K562 (cell line): ENCODE data around the gene SUPT3H. TPM values are rescaled to one million over a fixed set of nuclear protein-coding genes. Genes with fewer than 3 reads are reported as not detected.

Experiments used
- CCNT2 ChIP-seq: IDR thresholded peaks from 2 replicates; pipeline ENCODE4 v1.6.1; 2011; ENCODE audit warnings: borderline replicate concordance, low read depth, mild to moderate bottlenecking, moderate library complexity, mixed read lengths, low read length; ENCODE audit not compliant: insufficient read length; ENCODE audit errors: extremely low read depth
- FOXJ2 ChIP-seq: fragments of 200-800 bp; sonication (Bioruptor generic); IDR thresholded peaks from 2 replicates; pipeline ENCODE4 v1.6.1; 2016; ENCODE audit warnings: missing genetic modification characterization, missing compliant biosample characterization
- FOXK2 ChIP-seq, 2 experiments: fragments of 450-650 bp; IDR thresholded peaks in 1 of 2; conservative IDR thresholded peaks in 1 of 2; 2 replicates each; pipeline ENCODE4 v1.6.1; 2016; ENCODE audit warnings: low read depth in 2 of 2, mild to moderate bottlenecking in 1 of 2
- GABPB2 ChIP-seq: fragments of 250-450 bp; sonication (Bioruptor Pico); conservative IDR thresholded peaks from 2 replicates; pipeline ENCODE4 v1.5.1; 2021; ENCODE audit warnings: mild to moderate bottlenecking
- GTF2F1 ChIP-seq: IDR thresholded peaks from 2 replicates; pipeline ENCODE4 v1.6.1; 2011; ENCODE audit warnings: low read depth, low read length, improper control_type of control experiment
- LARP7 ChIP-seq: fragments of 450-650 bp; IDR thresholded peaks from 2 replicates; pipeline ENCODE4 v1.6.1; 2016
- MCM7 ChIP-seq, 2 experiments: fragments of 450-650 bp; IDR thresholded peaks; 2 replicates each; pipeline ENCODE4 v1.6.1; 2016 to 2018
- NCOR1 ChIP-seq: fragments of 450-650 bp; IDR thresholded peaks from 2 replicates; pipeline ENCODE4 v1.6.1; 2016; ENCODE audit warnings: mild to moderate bottlenecking, moderate library complexity
- RBFOX2 ChIP-seq: fragments of 200-400 bp; formaldehyde crosslinking; IDR thresholded peaks from 2 replicates; pipeline ENCODE4 v1.6.1; 2017; ENCODE audit warnings: low read depth, mild to moderate bottlenecking, low read length, moderate library complexity
- RFX5 ChIP-seq: IDR thresholded peaks from 2 replicates; pipeline ENCODE4 v1.6.1; 2011; ENCODE audit warnings: low read depth, mild to moderate bottlenecking, improper control_type of control experiment, low read length
- SMARCA4 ChIP-seq: fragments of 450-650 bp; IDR thresholded peaks from 2 replicates; pipeline ENCODE4 v1.6.1; 2016
- ZSCAN29 ChIP-seq: fragments of 450-650 bp; IDR thresholded peaks from 2 replicates; pipeline ENCODE4 v1.6.1; 2017
- polyA plus RNA-seq, 8 experiments: library from polyadenylated mRNA; depleted of rRNA in 4 of 8; stranded (reverse) in 5 of 8; unstranded in 3 of 8; fragments of >200 nt; fragmentation: Nextera tagmentation in 2 of 8; fragmentation: Illumina TruSeq in 1 of 8; extraction: Ambion mirVana in 2 of 8; extraction: Trizol in 1 of 8; gene quantifications; 2 replicates each; pipeline versions ENCODE4 v1.2.1 to v1.2.3, GENCODE V29; 2011 to 2014; ENCODE audit warnings: inconsistent platforms in 1 of 8, missing spikeins in 1 of 8
- total RNA-seq, 7 experiments: library from RNA; depleted of rRNA in 6 of 7; stranded (reverse); fragments of >200 nt in 6 of 7; fragmentation: Illumina TruSeq in 2 of 7; extraction: Trizol in 2 of 7; gene quantifications; 2 replicates each; pipeline versions ENCODE4 v1.2.1 to v1.2.3, GENCODE V29; 2011 to 2021; ENCODE audit warnings: low replicate concordance in 1 of 7
- TF ChIP-seq, protein P1 (sequence below): IDR thresholded peaks from 3 replicates; pipeline ENCODE4 v1.6.1; 2011; ENCODE audit warnings: borderline replicate concordance, mild to moderate bottlenecking, moderate library complexity; ENCODE audit not compliant: insufficient read length; ENCODE audit errors: extremely low read depth
- TF ChIP-seq, protein P2 (sequence below): fragments of 450-650 bp; IDR thresholded peaks from one replicate; pipeline ENCODE4 v1.6.1; 2018; ENCODE audit warnings: mild to moderate bottlenecking, moderate library complexity; ENCODE audit not compliant: partially characterized antibody
- TF ChIP-seq, protein P3 (sequence below), 3 experiments: fragments of 200-800 bp in 1 of 3; fragments of 250-450 bp in 1 of 3; fragments of 450-650 bp in 1 of 3; sonication (Bioruptor Pico) in 1 of 3; sonication (Bioruptor generic) in 1 of 3; formaldehyde crosslinking in 1 of 3; IDR thresholded peaks; 2 replicates each; pipeline versions ENCODE4 v1.6.1 to v1.8.0; 2016 to 2022; ENCODE audit warnings: mild to moderate bottlenecking in 2 of 3, missing genetic modification characterization in 2 of 3, missing compliant biosample characterization in 1 of 3, moderate library complexity in 1 of 3
- TF ChIP-seq, protein P4 (sequence below): fragments of 250-450 bp; sonication (Bioruptor Pico); IDR thresholded peaks from 2 replicates; pipeline ENCODE4 v1.5.0; 2021
- TF ChIP-seq, protein P5 (sequence below), 2 experiments: fragments of 450-650 bp in 1 of 2; sonication (generic) in 1 of 2; formaldehyde crosslinking in 1 of 2; IDR thresholded peaks in 1 of 2; conservative IDR thresholded peaks in 1 of 2; 2 replicates each; pipeline versions ENCODE4 v1.6.1 to v1.8.1; 2016 to 2023; ENCODE audit warnings: mild to moderate bottlenecking in 2 of 2, moderate library complexity in 2 of 2, inconsistent platforms in 1 of 2, missing genetic modification reagents in 1 of 2

Gene SUPT3H
- total and polyA plus RNA-seq, 9 of the 15 experiments (the other 6 are each of a cell fraction or from before 2014, with no cell fraction given): 7.2 to 16.3 (median 11.9) TPM

DNA sequence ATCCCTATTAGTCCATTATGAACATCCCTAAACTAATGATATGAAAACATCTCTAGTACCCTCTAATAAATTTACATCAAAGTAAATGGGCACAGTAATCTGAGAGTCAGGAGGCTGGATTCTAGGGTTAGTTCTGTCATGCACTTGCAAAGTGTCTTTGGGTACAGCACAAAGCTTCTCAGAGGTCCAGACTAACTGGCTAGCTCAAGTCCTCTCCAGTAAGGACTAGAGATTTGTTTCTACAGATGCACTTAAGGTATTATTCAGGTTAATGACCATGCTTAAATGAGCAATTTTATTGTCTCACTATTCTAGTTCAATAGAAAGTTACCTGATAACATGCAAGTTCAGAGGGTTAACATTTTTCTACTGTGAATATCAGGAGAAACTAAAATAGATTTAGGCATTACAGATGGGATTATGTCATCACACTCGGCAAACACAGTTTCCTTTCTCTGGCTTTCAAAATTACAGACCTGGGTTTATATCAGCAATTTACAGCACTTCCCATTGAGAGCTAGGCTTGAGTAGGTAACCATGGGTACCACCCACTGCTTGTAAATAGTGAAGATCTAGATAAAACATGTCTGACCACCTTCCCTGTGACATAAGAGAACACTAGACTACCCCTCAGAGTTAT lies 452.5 kb downstream of the SUPT3H start (continued):
- TF ChIP-seq, protein P1, sequence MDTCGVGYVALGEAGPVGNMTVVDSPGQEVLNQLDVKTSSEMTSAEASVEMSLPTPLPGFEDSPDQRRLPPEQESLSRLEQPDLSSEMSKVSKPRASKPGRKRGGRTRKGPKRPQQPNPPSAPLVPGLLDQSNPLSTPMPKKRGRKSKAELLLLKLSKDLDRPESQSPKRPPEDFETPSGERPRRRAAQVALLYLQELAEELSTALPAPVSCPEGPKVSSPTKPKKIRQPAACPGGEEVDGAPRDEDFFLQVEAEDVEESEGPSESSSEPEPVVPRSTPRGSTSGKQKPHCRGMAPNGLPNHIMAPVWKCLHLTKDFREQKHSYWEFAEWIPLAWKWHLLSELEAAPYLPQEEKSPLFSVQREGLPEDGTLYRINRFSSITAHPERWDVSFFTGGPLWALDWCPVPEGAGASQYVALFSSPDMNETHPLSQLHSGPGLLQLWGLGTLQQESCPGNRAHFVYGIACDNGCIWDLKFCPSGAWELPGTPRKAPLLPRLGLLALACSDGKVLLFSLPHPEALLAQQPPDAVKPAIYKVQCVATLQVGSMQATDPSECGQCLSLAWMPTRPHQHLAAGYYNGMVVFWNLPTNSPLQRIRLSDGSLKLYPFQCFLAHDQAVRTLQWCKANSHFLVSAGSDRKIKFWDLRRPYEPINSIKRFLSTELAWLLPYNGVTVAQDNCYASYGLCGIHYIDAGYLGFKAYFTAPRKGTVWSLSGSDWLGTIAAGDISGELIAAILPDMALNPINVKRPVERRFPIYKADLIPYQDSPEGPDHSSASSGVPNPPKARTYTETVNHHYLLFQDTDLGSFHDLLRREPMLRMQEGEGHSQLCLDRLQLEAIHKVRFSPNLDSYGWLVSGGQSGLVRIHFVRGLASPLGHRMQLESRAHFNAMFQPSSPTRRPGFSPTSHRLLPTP: no peak
- TF ChIP-seq FOXJ2 (tag) (peak; percentile 100), FOXK2 (conservative IDR thresholded peaks at IDR 0.05 in 1 of 2, IDR thresholded peaks at IDR 0.05 in 1 of 2; ENCODE audit: low read depth in 2 of 2) (peak; percentile 43 to 66; a peak in 3 of 4 replicates), GABPB2 (CRISPR knock-in tag) (no peak), MCM7 (IDR thresholded peaks at IDR 0.05) (no peak), GTF2F1 (no peak), CCNT2 (no peak), ZSCAN29 (no peak), RFX5 (no peak), LARP7 (no peak), SMARCA4 (peak; percentile 63; the same call in 1 of the 2 replicates), NCOR1 (peak; percentile 46; the same call in 1 of the 2 replicates), RBFOX2 (no peak)
- TF ChIP-seq, protein P2, sequence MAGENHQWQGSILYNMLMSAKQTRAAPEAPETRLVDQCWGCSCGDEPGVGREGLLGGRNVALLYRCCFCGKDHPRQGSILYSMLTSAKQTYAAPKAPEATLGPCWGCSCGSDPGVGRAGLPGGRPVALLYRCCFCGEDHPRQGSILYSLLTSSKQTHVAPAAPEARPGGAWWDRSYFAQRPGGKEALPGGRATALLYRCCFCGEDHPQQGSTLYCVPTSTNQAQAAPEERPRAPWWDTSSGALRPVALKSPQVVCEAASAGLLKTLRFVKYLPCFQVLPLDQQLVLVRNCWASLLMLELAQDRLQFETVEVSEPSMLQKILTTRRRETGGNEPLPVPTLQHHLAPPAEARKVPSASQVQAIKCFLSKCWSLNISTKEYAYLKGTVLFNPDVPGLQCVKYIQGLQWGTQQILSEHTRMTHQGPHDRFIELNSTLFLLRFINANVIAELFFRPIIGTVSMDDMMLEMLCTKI: no peak
- TF ChIP-seq, protein P3, sequence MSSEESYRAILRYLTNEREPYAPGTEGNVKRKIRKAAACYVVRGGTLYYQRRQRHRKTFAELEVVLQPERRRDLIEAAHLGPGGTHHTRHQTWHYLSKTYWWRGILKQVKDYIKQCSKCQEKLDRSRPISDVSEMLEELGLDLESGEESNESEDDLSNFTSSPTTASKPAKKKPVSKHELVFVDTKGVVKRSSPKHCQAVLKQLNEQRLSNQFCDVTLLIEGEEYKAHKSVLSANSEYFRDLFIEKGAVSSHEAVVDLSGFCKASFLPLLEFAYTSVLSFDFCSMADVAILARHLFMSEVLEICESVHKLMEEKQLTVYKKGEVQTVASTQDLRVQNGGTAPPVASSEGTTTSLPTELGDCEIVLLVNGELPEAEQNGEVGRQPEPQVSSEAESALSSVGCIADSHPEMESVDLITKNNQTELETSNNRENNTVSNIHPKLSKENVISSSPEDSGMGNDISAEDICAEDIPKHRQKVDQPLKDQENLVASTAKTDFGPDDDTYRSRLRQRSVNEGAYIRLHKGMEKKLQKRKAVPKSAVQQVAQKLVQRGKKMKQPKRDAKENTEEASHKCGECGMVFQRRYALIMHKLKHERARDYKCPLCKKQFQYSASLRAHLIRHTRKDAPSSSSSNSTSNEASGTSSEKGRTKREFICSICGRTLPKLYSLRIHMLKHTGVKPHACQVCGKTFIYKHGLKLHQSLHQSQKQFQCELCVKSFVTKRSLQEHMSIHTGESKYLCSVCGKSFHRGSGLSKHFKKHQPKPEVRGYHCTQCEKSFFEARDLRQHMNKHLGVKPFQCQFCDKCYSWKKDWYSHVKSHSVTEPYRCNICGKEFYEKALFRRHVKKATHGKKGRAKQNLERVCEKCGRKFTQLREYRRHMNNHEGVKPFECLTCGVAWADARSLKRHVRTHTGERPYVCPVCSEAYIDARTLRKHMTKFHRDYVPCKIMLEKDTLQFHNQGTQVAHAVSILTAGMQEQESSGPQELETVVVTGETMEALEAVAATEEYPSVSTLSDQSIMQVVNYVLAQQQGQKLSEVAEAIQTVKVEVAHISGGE (CRISPR knock-in tag; IDR thresholded peaks at IDR 0.05): no peak
- TF ChIP-seq, protein P4, sequence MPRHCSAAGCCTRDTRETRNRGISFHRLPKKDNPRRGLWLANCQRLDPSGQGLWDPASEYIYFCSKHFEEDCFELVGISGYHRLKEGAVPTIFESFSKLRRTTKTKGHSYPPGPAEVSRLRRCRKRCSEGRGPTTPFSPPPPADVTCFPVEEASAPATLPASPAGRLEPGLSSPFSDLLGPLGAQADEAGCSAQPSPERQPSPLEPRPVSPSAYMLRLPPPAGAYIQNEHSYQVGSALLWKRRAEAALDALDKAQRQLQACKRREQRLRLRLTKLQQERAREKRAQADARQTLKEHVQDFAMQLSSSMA: no peak
- TF ChIP-seq, protein P5, sequence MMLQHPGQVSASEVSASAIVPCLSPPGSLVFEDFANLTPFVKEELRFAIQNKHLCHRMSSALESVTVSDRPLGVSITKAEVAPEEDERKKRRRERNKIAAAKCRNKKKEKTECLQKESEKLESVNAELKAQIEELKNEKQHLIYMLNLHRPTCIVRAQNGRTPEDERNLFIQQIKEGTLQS (IDR thresholded peaks at IDR 0.05): peak; percentile 77
- TF ChIP-seq, protein P5 (CRISPR knock-in tag; conservative IDR thresholded peaks at IDR 0.05): no peak
